KOPT-K1 (cell line): ENCODE results near the gene FOCAD.

Experiments used
- H3K27ac ChIP-seq: fragments of 200-600 bp; sonication (generic); 2 replicates; pipeline ENCODE4 v1.5.1; 2016; ENCODE audit warnings: antibody characterized with exemption, mild to moderate bottlenecking, low read depth, low read length; ENCODE audit not compliant: poor library complexity, severe bottlenecking
- H3K36me3 ChIP-seq: fragments of 200-600 bp; sonication (generic); 2 replicates; pipeline ENCODE4 v1.5.1; 2017; ENCODE audit warnings: antibody characterized with exemption, mild to moderate bottlenecking, low read length, moderate library complexity; ENCODE audit not compliant: insufficient read depth
- H3K9me3 ChIP-seq: fragments of 200-600 bp; sonication (generic); 2 replicates; pipeline ENCODE4 v1.5.1; 2017; ENCODE audit warnings: antibody characterized with exemption, low read length, mild to moderate bottlenecking; ENCODE audit not compliant: insufficient read depth, poor library complexity, severe bottlenecking

FOCAD gene

GRCh38 chr9:20783057-20784038 is 99.3 kb downstream of the FOCAD start:
- Histone ChIP-seq H3K9me3 (no peaks in the 10 kb centered on the region), H3K36me3 (no peaks in the 10 kb centered on the region), H3K27ac (no peak overlapping the region)

DNA sequence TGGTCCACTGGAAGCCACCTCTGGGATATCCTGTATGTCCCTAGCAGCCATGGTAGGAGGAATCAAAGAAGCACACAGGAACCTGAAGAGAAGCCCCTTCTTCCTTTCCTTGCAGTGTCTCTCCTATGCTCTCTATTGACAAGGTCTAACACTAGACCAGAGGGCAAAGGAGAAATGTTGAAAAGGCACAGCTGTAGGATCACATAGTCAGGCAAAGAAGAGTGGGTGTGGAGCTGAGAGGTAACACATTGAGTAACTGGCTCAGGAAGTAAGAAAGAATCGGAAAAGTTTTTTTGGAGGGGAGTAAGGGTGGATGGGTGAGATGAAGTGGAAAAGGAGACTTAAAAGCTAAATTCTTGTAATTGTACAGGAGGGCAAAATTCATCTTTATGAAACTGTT is 100.1 kb downstream of the FOCAD start:
- Histone ChIP-seq H3K27ac (no peak overlapping the region), H3K36me3 (no peaks in the 10 kb centered on the region), H3K9me3 (no peaks in the 10 kb centered on the region)

DNA sequence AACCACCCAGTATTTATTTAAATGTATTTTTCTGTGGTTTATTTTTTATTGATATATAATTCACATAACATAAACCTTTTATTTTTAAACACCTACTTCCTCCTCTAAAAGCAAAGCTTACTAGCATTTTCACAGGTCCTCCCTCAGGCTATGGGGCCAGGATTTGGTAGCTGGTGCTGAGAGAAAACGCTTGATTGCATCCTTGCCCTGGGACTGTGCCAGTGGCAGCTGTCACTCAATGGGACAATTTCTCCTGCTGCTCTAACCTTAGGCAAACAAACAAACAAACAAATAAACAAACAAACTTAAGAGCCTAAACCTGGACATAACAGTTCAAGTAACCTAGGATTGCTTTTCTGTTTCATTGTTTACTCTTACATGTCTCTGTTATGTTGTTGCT is 102.7 kb downstream of the FOCAD start:
- Histone ChIP-seq H3K27ac (no peak overlapping the region), H3K36me3 (no peaks in the 10 kb centered on the region), H3K9me3 (no peaks in the 10 kb centered on the region)

DNA sequence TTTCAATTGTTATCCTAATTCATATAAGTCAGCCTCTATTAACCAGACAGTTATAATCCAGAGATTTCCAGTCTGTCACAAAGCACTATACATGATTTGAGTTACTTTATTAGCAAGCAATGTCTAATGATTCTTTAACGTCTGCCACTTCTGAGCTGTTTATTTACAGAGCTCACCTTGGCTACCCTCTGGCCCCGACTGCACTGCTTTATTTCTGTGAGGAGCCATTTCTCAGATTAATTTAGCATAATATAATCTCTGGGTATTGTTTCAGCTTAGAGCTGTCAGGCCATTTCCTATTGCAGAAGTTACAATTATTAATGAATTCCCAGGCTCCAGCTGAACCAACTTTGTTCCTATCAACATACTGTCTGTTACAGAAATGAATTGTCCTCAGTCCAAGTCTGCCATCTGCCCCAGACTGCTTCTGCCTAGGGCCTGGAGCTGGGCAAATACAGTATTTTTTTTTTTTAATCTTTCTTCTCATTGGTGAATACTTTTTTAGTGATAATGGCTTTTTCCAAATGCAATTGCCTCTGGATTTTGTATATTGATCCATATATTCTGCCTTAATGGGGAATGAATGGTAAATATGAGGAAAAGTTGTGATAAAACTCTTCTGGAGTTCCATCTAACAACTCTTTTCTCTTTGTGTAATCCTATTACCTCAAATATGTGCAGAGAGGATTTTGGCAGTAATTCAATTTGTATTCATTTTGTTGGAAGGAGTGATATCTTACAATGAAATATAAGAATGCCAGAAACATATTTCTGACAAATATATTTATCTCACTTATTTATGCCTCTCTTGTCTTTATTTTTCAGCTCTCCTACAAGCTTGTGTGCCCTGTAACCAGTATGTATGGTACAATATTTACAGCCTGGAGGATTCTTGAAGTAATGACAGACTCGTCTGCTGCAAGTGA is 104.7 kb downstream of the FOCAD start:
- Histone ChIP-seq H3K36me3 (no peaks in the 10 kb centered on the region), H3K9me3 (no peaks in the 10 kb centered on the region), H3K27ac (no peak overlapping the region)

DNA sequence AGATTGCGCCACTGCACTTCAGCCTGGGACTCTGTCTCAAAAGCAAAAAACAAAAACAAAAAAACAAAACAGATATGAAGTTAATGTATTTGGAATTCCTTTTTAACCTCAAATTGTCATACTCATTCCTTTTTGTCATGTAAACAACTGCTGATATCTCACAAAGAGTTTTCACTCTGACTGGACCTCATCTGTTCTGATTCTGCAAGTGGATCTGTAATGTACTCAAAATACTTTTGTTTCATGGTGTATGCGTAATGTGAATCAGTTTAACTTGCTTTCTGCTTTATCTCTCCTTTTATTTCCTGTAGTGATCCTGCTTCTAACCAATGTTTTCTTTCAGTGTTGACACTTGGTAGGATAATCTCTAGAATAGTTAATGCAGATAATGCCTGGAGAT is 106.7 kb downstream of the FOCAD start:
- Histone ChIP-seq H3K27ac (no peak overlapping the region), H3K9me3 (no peaks in the 10 kb centered on the region), H3K36me3 (no peaks in the 10 kb centered on the region)

- H3K36me3 ChIP-seq = no peaks in the 10 kb centered on the region
- no peaks in the 10 kb centered on the region for H3K9me3 ChIP-seq
- no peak overlapping the region for H3K27ac ChIP-seq
Measured at GRCh38 chr9:20791682-20792081, 107.6 kb downstream of the FOCAD start.

- Histone ChIP-seq H3K36me3 (no peaks in the 10 kb centered on the region), H3K27ac (no peak overlapping the region), H3K9me3 (no peaks in the 10 kb centered on the region)
Measured at GRCh38 chr9:20804489-20805250, 120.6 kb downstream of the FOCAD start.

GRCh38 chr9:20805766-20806165 is 121.7 kb downstream of the FOCAD start:
- Histone ChIP-seq H3K9me3 (no peaks in the 10 kb centered on the region), H3K36me3 (no peaks in the 10 kb centered on the region)

DNA sequence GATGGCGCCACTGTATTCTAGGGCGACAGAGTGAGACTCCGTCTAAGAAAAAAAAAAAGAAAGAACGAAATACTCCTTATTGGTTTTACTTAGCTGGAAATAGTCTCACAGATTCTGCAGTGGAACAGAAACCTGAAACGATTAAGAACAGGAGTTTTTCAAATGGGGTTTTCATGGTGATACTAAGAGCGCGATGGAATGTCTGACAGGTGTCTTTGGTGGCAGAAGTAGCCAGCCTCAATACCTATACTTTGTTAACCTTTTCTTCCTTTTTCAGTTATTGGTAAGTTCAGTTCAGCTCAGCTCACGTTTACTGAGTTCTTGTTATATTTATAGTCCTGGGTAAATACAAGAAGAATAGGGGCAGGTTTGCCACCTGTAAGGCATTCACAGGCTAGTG is 123.9 kb downstream of the FOCAD start:
- Histone ChIP-seq H3K27ac (no peak overlapping the region), H3K36me3 (no peaks in the 10 kb centered on the region), H3K9me3 (no peaks in the 10 kb centered on the region)

More at GRCh38 chr9:20805766-20806165, 121.7 kb downstream of the FOCAD start:
- no peak overlapping the region for H3K27ac ChIP-seq

- no peak overlapping the region for H3K27ac ChIP-seq
- no peaks in the 10 kb centered on the region for H3K9me3 ChIP-seq
- H3K36me3 ChIP-seq = no peaks in the 10 kb centered on the region
Measured at GRCh38 chr9:20811872-20812271, 127.8 kb downstream of the FOCAD start.

DNA sequence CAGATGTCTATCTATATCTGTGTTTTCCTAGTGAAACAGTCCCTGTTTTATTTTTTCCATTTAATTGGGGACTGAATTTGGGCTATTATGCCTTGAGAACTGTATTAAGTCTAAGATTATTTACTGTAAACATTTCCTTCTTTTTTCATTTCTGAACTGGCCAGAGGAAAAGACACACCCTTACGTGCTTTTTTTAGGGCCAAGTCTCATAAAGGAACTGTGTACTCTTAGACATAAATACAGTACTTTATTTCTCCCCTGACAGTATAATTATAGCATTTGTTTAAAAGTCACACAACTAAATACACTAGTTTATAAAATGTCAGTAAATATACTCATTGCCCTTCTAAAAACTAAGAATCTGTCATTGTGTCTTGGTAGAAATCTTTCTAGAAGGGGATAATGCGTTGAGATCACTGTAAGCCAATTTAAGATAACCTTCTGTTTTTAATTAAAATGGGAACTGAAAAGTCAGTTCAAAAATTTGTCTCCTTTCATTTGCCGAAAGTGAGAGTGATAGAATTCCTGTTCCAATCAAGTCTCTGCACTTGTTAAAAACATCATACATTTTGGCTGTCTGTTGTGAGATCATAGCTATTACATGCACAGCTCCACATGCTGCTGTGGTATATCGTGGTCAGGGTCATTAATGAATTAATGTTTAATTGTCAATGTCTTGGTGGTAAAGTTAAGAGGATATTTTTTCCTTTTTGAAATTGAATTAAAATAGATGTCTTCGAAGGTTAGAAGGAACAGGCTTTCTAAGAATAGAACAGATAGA is 132.1 kb downstream of the FOCAD start:
- Histone ChIP-seq H3K9me3 (no peaks in the 10 kb centered on the region), H3K36me3 (no peaks in the 10 kb centered on the region), H3K27ac (no peak overlapping the region)

DNA sequence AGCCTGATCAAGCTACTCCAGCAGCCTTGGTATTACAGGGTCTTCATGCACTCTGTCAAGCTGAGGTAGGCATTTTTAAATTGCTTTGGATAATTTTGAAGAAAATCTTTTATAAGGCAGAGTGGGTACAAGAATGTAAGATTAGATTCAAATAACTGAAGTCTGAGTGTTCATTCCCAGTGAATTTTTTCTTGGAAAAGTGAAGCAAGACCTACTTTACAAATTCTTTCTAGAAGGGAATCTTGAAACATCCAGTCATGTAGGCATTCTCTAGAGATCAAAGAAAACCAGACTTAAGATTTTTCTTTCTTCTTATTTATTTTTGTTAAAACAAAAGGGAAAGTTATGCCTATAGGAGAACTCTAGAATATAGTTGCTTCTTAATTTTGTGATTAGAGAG is 139.0 kb downstream of the FOCAD start:
- no peaks in the 10 kb centered on the region for H3K9me3 ChIP-seq
- H3K27ac ChIP-seq = no peak overlapping the region
- no peaks in the 10 kb centered on the region for H3K36me3 ChIP-seq

- H3K27ac ChIP-seq = no peak overlapping the region
- H3K36me3 ChIP-seq = no peaks in the 10 kb centered on the region
- no peaks in the 10 kb centered on the region for H3K9me3 ChIP-seq
Measured at GRCh38 chr9:20831028-20831427, 147.0 kb downstream of the FOCAD start.

- Histone ChIP-seq H3K9me3 (no peaks in the 10 kb centered on the region), H3K36me3 (no peaks in the 10 kb centered on the region), H3K27ac (no peak overlapping the region)
Measured at GRCh38 chr9:20832775-20833174, 148.7 kb downstream of the FOCAD start.
